HCT116 (cell line): ENCODE results near the gene LARP4. TPM values are rescaled to one million over a fixed set of nuclear protein-coding genes. Genes with fewer than 3 reads are reported as not detected.
"Not testable (repeated sequence)": the region's sequence is repeated elsewhere in the genome, so short reads cannot be mapped to it uniquely, and the experiment has no call there.

Source experiments
- ATAC-seq: fragments of 200-7000 bp; cut with Tn5 transposase; 2 replicates; pipeline ENCODE4 v1.9.1; 2020; ENCODE audit warnings: mild to moderate bottlenecking, moderate library complexity
- BruUV-seq: library from RNA; stranded (reverse); fragments of 400-500 nt; replicated peaks from 2 replicates; lab custom pipeline; 2021; lab: Mats Ljungman, UMichigan
- CTCF ChIA-PET: fragments of 300-600 bp; sonication (Branson Sonifier 250); formaldehyde crosslinking; loops from one replicate; lab custom pipeline; 2021; ENCODE audit warnings: antibody characterized with exemption; lab: Charles Lee
- POLR2A ChIA-PET: fragments of 300-600, 350-600 bp; sonication (Branson Sonifier 250); formaldehyde crosslinking; loops from one replicate; lab custom pipeline; 2021; ENCODE audit warnings: antibody characterized with exemption; lab: Charles Lee
- RAD21 ChIA-PET, 2 experiments: fragments of 300-600 bp; sonication (Branson Sonifier 250); formaldehyde crosslinking; loops; one replicate each; lab custom pipeline; 2023; ENCODE audit warnings: low total read pairs in 2 of 2; ENCODE audit not compliant: uncharacterized antibody in 2 of 2, unreplicated experiment in 2 of 2, low non-redundant PET in 1 of 2; lab: Charles Lee
- DNase-seq: peaks from one replicate; pipeline ENCODE4 v3.0.0-alpha.2; 2010; ENCODE audit warnings: low read depth, low spot score
- H2AFZ ChIP-seq: fragments of 200-600 bp; shearing (Covaris generic), sonication (generic); 2 replicates; pipeline ENCODE4 v1.6.1; 2017; ENCODE audit warnings: low read depth, mixed run types, mixed read lengths, antibody characterized with exemption, low read length; ENCODE audit not compliant: poor library complexity, severe bottlenecking
- H3K27ac ChIP-seq: 2 replicates; pipeline ENCODE4 v1.5.1; 2012; ENCODE audit warnings: low read depth, low read length
- H3K27me3 ChIP-seq: fragments of 200-600 bp; sonication (generic); 2 replicates; pipeline ENCODE4 v1.6.1; 2016; ENCODE audit warnings: mixed run types, low read length, mixed read lengths; ENCODE audit not compliant: insufficient read depth
- H3K36me3 ChIP-seq, 2 experiments: fragments of 200-500 bp in 1 of 2; fragments of 200-600 bp in 1 of 2; sonication (Bioruptor generic) in 1 of 2; sonication (generic) in 1 of 2; 2 replicates each; pipeline versions ENCODE4 v1.5.1 to v1.6.1; 2014 to 2016; ENCODE audit warnings: low read length in 2 of 2, inconsistent platforms in 1 of 2, mixed read lengths in 1 of 2, mixed run types in 1 of 2; ENCODE audit not compliant: insufficient read depth in 2 of 2, control insufficient read depth in 1 of 2
- H3K4me1 ChIP-seq, 2 experiments: fragments of 200-600 bp in 1 of 2; sonication (generic) in 1 of 2; 2 replicates each; pipeline versions ENCODE4 v1.5.1 to v1.6.1; 2012 to 2017; ENCODE audit warnings: low read length in 2 of 2, inconsistent platforms in 1 of 2, mild to moderate bottlenecking in 1 of 2, mixed read lengths in 1 of 2, mixed run types in 1 of 2, moderate library complexity in 1 of 2; ENCODE audit not compliant: insufficient read depth in 2 of 2, control insufficient read depth in 1 of 2
- H3K4me2 ChIP-seq: fragments of 200-600 bp; sonication (generic); 2 replicates; pipeline ENCODE4 v1.6.1; 2017; ENCODE audit warnings: mixed run types, low read length, mixed read lengths
- H3K4me3 ChIP-seq, 2 experiments: fragments of 200-600 bp in 1 of 2; sonication (generic) in 1 of 2; replicated peaks in 1 of 2; 2 replicates each; pipeline ENCODE4 v1.5.1; 2011 to 2016; ENCODE audit warnings: low read length in 2 of 2, control low read depth in 1 of 2, low read depth in 1 of 2, mild to moderate bottlenecking in 1 of 2, mixed read lengths in 1 of 2, mixed run types in 1 of 2
- H3K79me2 ChIP-seq: fragments of 200-600 bp; sonication (generic); 2 replicates; pipeline ENCODE4 v1.6.1; 2017; ENCODE audit warnings: mild to moderate bottlenecking, mixed run types, low read length, moderate library complexity, mixed read lengths; ENCODE audit not compliant: insufficient read depth
- H3K9ac ChIP-seq: fragments of 200-600 bp; sonication (generic); 2 replicates; pipeline ENCODE4 v1.6.1; 2016; ENCODE audit warnings: low read length, mixed read lengths
- H3K9me2 ChIP-seq: fragments of 200-600 bp; sonication (generic), shearing (Covaris generic); 2 replicates; pipeline ENCODE4 v1.6.1; 2017; ENCODE audit warnings: mixed run types, mild to moderate bottlenecking, moderate library complexity; ENCODE audit not compliant: insufficient read depth
- H3K9me3 ChIP-seq, 2 experiments: fragments of 200-500 bp in 1 of 2; fragments of 200-600 bp in 1 of 2; sonication (Bioruptor generic) in 1 of 2; sonication (generic) in 1 of 2; 2 replicates each; pipeline ENCODE4 v1.6.1; 2014 to 2017; ENCODE audit warnings: low read length in 2 of 2, mixed read lengths in 2 of 2, inconsistent platforms in 1 of 2, low read depth in 1 of 2, mild to moderate bottlenecking in 1 of 2, mixed run types in 1 of 2, moderate library complexity in 1 of 2; ENCODE audit not compliant: control insufficient read depth in 1 of 2, insufficient read depth in 1 of 2
- H4K20me1 ChIP-seq: fragments of 200-600 bp; sonication (generic), shearing (Covaris generic); 2 replicates; pipeline ENCODE4 v1.6.1; 2017; ENCODE audit warnings: mixed run types, mild to moderate bottlenecking, moderate library complexity; ENCODE audit not compliant: insufficient read depth
- ATF3 ChIP-seq: IDR thresholded peaks from 2 replicates; pipeline ENCODE4 v1.6.1; 2012
- CEBPB ChIP-seq: IDR thresholded peaks from 2 replicates; pipeline ENCODE4 v1.6.1; 2012; ENCODE audit warnings: low read depth
- EGR1 ChIP-seq: IDR thresholded peaks from 2 replicates; pipeline ENCODE4 v1.6.1; 2012; ENCODE audit warnings: low read depth
- ELF1 ChIP-seq: IDR thresholded peaks from 2 replicates; pipeline ENCODE4 v1.6.1; 2012; ENCODE audit warnings: low read depth, borderline replicate concordance
- EZH2phosphoT487 ChIP-seq: fragments of 200-600 bp; IDR thresholded peaks from 2 replicates; pipeline ENCODE4 v1.6.1; 2018; ENCODE audit warnings: antibody characterized with exemption, borderline replicate concordance
- FOSL1 ChIP-seq: IDR thresholded peaks from 2 replicates; pipeline ENCODE4 v1.6.1; 2012; ENCODE audit warnings: low read depth
- JUND ChIP-seq: IDR thresholded peaks from 2 replicates; pipeline ENCODE4 v1.6.1; 2012
- MAX ChIP-seq: IDR thresholded peaks from 2 replicates; pipeline ENCODE4 v1.6.1; 2012
- POLR2A ChIP-seq: IDR thresholded peaks from 2 replicates; pipeline ENCODE4 v1.7.0; 2011; ENCODE audit warnings: borderline replicate concordance; ENCODE audit not compliant: insufficient read depth, insufficient read length; ENCODE audit errors: extremely low read depth
- POLR2AphosphoS5 ChIP-seq: IDR thresholded peaks from 2 replicates; pipeline ENCODE4 v1.6.1; 2011; ENCODE audit warnings: mild to moderate bottlenecking, low read depth, low read length, moderate library complexity
- RAD21 ChIP-seq: IDR thresholded peaks from 2 replicates; pipeline ENCODE4 v1.6.1; 2012; ENCODE audit warnings: low read depth, mild to moderate bottlenecking
- YY1 ChIP-seq: IDR thresholded peaks from 2 replicates; pipeline ENCODE4 v1.6.1; 2011; ENCODE audit warnings: low read length, low read depth, moderate library complexity, mild to moderate bottlenecking; ENCODE audit not compliant: insufficient replicate concordance; ENCODE audit errors: extremely low read depth
- ZFX ChIP-seq: fragments of 450-650 bp; IDR thresholded peaks from 2 replicates; pipeline ENCODE4 v1.6.1; 2017
- ZNF274 ChIP-seq: fragments of 200-500 bp; sonication (Bioruptor generic); IDR thresholded peaks from 2 replicates; pipeline ENCODE4 v1.6.1; 2014; ENCODE audit warnings: mild to moderate bottlenecking, low read depth, low read length, inconsistent platforms
- intact Hi-C: fragments of 100-400 bp; cut with micrococcal nuclease; formaldehyde crosslinking; loops from 2 replicates; pipeline ENCODE4 v1.10.0; 2022
- total RNA-seq: library from RNA; stranded (reverse); gene quantifications from one replicate; pipeline ENCODE4 v1.2.1, GENCODE V29; 2021; ENCODE audit not compliant: unreplicated experiment
- TF ChIP-seq, protein P1 (sequence below): IDR thresholded peaks from 2 replicates; pipeline ENCODE4 v1.6.1; 2011; ENCODE audit warnings: mild to moderate bottlenecking, low read length, moderate library complexity; ENCODE audit not compliant: insufficient replicate concordance; ENCODE audit errors: extremely low read depth

The LARP4 gene
- total RNA-seq, 1 experiment from 2014 or later, result 76.3 TPM

- TF ChIP-seq EZH2phosphoT487 (no peak), EGR1 (no peak), FOSL1 (no peak), ATF3 (no peak), ZFX (no peak), RAD21 (no peak), ELF1 (no peak), JUND (no peak), POLR2A (no peak)
- TF ChIP-seq, protein P1, sequence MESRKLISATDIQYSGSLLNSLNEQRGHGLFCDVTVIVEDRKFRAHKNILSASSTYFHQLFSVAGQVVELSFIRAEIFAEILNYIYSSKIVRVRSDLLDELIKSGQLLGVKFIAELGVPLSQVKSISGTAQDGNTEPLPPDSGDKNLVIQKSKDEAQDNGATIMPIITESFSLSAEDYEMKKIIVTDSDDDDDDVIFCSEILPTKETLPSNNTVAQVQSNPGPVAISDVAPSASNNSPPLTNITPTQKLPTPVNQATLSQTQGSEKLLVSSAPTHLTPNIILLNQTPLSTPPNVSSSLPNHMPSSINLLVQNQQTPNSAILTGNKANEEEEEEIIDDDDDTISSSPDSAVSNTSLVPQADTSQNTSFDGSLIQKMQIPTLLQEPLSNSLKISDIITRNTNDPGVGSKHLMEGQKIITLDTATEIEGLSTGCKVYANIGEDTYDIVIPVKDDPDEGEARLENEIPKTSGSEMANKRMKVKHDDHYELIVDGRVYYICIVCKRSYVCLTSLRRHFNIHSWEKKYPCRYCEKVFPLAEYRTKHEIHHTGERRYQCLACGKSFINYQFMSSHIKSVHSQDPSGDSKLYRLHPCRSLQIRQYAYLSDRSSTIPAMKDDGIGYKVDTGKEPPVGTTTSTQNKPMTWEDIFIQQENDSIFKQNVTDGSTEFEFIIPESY, result no peak
These were observed 41.1 kb downstream of the LARP4 start (continued) for GRCh38 chr12:50441763-50442162.

- Histone ChIP-seq H3K4me2 (no peak overlapping the region), H3K4me1 (no peaks in the 10 kb centered on the region), H4K20me1 (0 out of 2 replicates have a peak, but pooled peaks cover 4% of the 10 kb centered on the region), H3K36me3 (peaks cover 40 to 62% of the 10 kb centered on the region in 2 experiments), H3K27me3 (no peaks in the 10 kb centered on the region), H2AFZ (no peak overlapping the region), H3K4me3 (no peak overlapping the region), H3K79me2 (peaks cover 20% of the 10 kb centered on the region), H3K9me3 (no peaks in the 10 kb centered on the region), H3K9me2 (no peaks in the 10 kb centered on the region), H3K9ac (no peak overlapping the region), H3K27ac (no peak overlapping the region)
- no peak for ATAC-seq
- ChIA-PET RAD21 (no interaction called here), POLR2A (no interaction called here), CTCF (no interaction called here)
- TF ChIP-seq JUND (no peak), CEBPB (no peak), YY1 (no peak), POLR2A (no peak), ZFX (no peak), ZNF274 (no peak), POLR2AphosphoS5 (no peak), MAX (no peak)
- no peak for DNase-seq
- intact Hi-C loops, result no loop called here
- BruUV-seq, result TSS peak; percentile 24
These were observed 41.7 kb downstream of the LARP4 start for GRCh38 chr12:50442178-50442908.

DNA sequence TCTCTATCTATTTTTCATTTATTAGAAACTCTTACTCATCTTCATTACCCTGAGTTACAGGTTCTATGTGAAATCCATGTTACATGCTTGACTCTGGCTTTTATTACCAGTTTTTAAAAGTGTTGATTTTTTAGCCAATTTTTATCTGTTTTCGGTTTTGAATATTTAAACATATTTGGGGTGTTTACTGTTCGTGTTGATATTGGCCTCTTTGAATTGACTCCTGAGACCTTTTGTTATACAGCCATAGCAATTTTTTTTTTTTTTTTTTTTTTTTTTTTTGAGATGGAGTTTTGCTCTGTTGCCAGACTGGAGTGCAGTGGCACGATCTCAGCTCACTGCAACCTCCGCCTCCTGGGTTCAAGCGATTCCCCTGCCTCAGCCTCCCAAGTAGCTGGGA lies 49.0 kb downstream of the LARP4 start:
- H4K20me1 ChIP-seq, RAD21 ChIA-PET, H3K4me2 ChIP-seq, H3K27me3 ChIP-seq, DNase-seq, POLR2A ChIA-PET, H3K9me3 ChIP-seq, H3K9me2 ChIP-seq, CTCF ChIA-PET, H2AFZ ChIP-seq, H3K9ac ChIP-seq, ATAC-seq, H3K4me1 ChIP-seq, intact Hi-C loops, BruUV-seq, H3K27ac ChIP-seq, H3K4me3 ChIP-seq: not testable (repeated sequence)
- H3K79me2 ChIP-seq, result peaks cover 33% of the 10 kb centered on the region
- H3K36me3 ChIP-seq, result peaks cover 5 to 24% of the 10 kb centered on the region in 2 experiments; a peak in 2 of 4 replicates
